ENCODE results near the gene PTPRQ.

Gene PTPRQ

DNA sequence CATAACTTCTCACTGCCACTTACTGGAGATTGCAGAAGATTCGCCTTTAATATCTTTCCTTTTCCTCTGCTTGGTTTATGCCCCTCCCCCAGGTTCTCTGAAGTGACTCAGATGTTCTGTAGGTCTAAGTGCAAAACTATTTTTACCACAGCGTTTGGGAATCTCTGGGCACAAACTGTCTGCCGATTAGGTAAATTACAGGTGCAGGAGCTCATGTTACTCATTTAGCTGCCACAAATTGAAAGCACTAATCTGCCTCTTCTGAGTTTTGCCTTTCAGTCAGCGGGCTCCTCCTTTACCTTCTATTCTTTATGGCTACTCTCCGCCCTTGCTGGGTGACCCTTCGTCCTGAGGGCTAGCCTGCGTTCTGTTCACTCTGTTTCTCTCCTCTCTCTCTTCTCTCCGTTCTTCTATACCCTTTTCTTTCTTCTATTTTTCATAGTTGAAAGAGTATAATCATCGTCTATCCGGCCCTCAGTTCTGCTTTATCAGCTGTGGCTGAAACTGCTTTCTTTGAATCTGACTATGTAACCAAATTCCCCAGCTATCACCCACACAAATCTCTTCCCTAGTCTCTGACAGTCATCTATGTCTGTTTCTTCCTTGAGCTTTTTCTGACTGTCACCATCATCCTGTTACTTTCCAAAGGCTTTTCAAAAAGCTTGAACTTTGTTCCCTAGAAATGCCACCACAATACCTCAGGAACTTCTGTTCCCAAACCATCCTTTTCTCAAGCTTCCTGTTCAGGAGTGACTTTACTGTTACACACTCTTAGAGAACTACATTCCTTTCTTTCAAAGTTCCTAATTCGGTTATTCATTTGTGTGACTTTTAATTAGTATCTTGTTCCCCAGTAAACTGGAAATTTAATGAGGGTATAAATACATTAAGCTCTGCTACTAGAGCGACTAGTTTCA, 259.1 kb downstream of the PTPRQ start:
- DNase-seq (ENCODE audit: low spot score), result peak; percentile 46

DNA sequence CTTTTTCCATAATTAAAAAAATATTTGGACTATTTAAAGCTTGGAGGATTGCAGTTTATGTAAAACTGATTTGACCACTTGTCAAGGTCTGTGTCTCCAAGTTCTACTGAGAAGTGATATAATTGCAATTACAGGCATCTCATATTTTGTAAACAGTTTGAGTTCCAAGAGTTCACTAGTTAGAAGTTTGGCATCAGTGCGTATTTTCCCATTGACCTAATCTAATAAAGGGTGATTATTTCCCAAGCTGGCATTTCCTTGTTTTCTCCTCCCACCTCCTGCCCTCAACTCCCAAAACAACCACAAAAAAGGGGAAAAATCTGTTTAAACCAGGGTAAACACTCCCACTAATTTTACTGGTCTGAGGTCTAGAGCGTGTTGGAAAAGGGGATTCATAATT, 260.4 kb downstream of the PTPRQ start:
- no peak for DNase-seq (ENCODE audit: low spot score)

DNA sequence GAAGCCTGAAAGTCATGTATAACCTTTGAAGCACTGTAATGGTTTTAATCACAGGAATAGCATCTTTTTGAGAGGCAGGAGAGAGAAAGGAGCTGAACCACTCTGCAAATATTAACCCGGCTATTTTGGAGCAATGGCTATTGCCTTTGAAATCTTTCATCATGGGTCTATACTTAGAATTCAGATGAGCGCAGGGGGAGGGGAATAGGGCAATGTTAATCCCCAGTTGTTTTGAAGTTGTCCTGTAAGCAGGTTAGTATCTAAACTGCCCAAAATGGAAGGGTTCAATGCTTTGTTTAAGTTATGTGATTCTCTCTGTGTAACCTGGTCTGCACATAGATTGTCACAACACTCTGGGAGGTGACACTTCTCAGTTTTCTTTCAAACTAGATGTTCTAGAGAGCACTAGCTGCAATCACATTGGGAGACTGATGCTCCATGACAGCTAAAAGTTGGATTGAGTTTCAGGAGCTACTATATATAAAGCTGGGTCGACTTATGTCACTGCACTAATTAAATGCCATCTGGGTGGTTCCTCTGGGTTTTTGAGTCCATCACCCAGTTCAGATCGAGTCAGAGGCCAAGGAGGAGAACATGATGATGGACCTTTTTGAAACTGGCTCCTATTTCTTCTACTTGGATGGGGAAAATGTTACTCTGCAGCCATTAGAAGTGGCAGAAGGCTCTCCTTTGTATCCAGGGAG, 263.2 kb downstream of the PTPRQ start, which contains the start of gene MYF6:
Gene MYF6, plus strand, starts transcription at position 509 of the 704 bp plus-strand sequence. Its CDS starts 86 bp downstream, at position 595.
- no peak for DNase-seq (ENCODE audit: low spot score)

DNA sequence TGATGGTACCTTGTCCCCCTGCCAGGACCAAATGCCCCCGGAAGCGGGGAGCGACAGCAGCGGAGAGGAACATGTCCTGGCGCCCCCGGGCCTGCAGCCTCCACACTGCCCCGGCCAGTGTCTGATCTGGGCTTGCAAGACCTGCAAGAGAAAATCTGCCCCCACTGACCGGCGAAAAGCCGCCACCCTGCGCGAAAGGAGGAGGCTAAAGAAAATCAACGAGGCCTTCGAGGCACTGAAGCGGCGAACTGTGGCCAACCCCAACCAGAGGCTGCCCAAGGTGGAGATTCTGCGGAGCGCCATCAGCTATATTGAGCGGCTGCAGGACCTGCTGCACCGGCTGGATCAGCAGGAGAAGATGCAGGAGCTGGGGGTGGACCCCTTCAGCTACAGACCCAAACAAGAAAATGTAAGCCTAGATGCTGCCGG, 263.8 kb downstream of the PTPRQ start:
- DNase-seq (ENCODE audit: low spot score), result no peak

DNA sequence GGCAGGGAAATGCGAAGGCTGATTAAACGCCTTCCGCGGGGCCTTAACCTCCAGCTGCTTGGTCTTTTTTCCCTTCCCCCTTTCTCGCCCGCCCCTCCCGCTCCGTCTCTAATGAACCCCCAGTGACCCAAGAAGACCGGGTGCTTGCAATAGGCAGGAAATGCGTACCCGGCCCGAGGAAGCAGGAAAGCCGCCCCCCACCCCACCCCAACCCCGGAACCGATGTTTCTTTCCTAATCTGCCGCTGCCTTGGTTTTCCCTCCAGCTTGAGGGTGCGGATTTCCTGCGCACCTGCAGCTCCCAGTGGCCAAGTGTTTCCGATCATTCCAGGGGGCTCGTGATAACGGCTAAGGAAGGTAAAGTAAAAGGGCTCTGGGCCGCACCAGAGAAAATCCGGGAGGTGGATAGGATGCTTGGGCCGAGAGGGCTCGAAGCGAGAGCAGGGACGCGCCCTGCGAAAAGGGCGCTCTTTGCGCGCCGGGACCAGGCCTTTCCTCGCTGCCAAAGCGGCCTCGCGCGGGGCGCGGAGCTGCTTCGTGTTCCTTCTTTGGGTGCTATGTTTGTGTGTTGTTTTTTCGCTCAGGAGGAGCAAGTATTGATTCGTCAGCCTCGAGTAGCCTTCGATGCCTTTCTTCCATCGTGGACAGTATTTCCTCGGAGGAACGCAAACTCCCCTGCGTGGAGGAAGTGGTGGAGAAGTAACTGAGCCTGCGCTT, 264.4 kb downstream of the PTPRQ start:
- DNase-seq (ENCODE audit: low spot score), result no peak

DNA sequence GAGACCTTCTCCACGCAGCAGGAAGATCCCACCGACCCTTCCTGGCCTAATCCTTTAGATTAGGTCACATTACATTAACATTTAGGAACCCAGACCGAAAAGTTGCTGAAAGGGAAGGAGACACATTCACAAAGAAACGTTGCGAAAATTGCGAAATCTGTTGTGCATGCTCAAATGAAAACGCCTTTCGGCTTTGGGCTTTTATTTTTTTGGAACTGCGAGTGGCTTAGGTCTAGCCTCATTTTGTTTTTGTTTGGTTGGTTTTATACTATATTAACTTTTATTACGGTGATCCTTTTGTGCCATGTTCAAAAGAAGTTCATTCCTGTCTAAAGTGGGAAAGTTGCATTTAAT, 264.9 kb downstream of the PTPRQ start:
- DNase-seq (ENCODE audit: low spot score), result no peak

DNA sequence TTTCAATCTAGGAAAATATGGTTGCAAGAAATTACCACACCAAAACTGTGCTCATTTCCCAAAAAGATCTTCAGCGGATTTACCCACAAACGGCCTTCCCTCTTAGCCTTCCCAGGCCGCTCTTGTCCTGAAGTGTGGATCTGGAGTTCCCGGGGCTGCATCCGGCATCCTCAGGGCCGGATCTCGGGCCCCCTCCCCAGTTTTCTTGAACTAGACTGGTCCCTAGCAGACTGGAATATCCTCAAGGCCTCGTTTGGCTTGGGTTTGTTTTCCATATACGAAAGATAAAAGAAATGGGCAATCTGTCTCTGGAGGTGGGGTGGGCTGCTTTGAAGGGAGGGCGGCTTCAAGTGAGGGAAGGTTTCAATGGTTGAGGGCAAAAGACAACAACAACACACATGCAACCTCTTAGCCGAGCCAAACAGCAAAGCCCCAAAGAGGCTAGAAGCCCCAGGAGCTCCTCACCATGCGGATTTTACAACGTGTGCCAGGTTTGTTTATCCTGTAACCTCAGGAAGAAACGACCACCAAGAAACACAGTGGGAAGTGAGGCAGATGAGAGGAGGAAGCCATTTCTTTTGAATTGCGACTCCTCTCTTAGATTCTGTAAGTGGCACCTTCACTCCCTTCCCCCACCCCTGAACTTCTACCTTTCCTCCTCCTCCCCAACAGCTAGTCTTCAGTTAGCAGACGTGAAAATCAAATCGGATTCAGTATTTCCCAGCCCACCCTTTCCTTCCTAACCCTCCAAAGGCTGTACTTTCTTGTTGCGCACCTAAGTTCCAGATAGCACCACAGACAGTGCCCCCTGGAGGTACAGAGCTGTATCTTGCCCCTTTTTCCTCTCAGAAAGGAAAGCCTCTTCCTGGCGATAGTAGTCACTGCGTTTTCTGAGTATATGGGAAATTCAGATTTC, 266.0 kb downstream of the PTPRQ start:
- no peak for DNase-seq (ENCODE audit: low spot score)

DNA sequence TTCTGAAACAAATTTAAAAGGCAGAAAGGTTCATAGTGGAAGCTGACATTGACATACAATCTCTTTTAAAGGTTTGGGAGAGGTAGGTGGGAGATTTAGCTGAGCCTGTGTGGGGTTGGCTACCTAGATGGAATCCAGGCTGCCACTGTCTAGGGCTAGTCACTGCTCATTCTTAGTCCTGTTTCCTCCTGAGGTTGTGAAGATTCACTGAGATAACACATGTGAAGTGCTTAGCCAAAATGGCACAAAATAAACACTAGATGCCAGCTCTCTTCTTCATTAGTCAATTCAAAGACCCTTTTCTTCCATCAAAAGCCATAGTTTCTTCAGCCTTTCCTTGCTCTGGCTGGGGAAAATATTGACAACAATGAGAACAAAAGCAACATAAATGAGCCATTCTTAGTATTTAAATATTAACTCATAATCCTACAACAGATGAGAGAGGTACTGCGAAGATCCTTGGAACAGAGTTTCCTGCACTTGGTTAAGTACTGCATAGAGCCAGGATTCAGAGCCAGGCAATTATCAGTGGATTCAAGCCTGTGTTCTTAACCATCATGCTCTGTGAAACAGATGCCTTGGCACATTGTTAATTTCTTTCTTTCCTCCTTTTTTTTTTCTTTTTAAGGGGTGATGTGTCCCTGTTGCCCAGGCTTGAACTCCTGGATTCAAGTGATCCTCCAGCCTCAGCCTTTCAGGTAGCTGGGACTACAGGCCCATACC, 266.9 kb downstream of the PTPRQ start:
- no peak for DNase-seq (ENCODE audit: low spot score)

DNA sequence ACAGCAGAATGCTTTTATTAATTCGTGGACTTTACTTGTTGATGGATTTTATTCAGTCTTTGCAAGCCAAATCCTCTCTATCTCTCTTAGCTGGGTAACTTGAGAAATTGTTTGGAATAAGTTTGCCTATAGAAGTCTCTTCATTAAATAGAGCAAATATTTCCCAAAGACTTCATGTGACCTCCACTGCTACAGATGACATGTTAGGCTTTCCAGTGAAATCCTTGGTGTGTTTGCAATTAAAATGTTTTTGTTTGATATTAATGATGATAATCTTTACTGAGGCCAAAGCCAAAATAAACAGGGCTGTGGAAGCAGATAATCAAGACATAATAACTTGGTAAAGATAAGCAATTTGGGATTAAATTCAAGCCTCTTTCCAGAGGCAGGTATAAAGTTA, 267.8 kb downstream of the PTPRQ start:
- DNase-seq (ENCODE audit: low spot score), result no peak

DNA sequence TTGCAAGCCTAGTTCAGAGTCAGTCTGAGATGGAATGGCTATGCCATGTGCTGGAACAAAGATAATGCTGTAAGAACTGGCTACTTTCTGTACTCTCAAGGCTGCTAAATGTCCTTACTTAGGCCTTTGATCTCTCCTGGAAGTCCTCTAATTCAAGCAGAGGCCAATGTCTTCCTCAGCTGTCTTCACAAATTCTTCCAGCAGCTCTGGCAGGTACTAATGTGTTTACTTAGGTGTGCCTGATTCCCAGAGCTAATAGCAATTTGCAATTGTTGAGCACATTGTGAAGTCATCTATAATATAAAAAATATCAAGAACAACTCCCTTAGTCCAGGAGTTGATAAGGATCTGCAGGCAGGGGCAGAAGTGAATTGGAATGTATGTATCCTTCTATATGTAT, 268.8 kb downstream of the PTPRQ start:
- no peak for DNase-seq (ENCODE audit: low spot score)

DNA sequence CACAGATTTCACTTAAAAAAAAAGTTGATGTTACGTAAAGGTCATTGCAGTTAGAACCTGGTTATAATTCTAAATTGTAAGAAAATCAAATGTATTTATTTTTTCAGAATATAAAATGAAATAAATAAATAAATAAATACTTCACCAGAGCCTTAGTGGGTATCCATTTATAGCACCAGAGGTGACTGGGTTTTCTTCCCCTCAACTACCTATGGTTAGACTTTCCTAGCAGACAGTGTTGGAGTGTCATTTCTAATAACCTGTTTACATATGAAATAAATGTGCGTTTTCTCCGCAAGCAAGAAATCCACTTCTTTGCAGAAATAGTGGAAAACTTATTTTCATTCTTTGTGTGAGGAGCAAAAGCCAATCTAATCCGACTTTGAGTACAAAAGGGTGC, 269.4 kb downstream of the PTPRQ start:
- DNase-seq (ENCODE audit: low spot score), result no peak

DNA sequence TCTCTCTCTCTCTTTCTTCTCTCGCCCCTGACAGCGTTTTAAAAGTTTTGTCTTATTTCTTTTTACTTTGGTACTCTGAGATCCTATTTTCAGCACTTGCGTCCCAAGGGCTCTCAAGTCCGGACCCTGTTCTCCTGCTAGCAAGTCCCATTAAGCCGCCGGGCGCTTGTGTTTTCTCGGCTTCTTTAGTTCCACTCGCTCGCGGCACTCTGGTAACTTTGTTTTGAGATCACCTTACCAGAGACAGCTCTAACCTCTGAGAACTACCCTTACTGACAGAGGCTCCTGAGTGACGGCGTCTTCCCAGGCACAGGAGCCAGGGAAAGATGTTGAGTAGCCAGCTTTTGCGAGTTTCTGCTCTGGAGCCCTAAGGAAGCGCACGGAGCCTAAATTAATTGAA, 270.0 kb downstream of the PTPRQ start:
- DNase-seq (ENCODE audit: low spot score), result no peak

DNA sequence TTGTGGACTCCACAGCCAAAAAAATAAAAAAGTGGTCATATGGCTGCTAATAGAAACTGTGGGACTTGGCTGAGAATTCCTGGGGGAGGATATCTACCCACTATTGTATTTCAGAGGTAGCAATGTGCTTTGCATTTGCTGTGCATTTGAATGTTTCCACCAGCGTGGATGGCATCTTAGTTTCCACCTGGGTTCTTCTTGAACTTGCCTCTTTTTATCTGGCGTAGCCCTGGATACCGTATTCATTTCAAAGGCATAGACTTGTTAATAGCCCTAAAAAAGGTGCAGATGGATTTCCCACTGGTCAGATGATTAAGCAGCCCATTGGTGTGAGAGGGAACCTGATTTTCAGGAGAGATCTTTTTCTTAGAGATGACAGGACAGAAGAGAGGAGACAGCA, 270.8 kb downstream of the PTPRQ start:
- no peak for DNase-seq (ENCODE audit: low spot score)

DNA sequence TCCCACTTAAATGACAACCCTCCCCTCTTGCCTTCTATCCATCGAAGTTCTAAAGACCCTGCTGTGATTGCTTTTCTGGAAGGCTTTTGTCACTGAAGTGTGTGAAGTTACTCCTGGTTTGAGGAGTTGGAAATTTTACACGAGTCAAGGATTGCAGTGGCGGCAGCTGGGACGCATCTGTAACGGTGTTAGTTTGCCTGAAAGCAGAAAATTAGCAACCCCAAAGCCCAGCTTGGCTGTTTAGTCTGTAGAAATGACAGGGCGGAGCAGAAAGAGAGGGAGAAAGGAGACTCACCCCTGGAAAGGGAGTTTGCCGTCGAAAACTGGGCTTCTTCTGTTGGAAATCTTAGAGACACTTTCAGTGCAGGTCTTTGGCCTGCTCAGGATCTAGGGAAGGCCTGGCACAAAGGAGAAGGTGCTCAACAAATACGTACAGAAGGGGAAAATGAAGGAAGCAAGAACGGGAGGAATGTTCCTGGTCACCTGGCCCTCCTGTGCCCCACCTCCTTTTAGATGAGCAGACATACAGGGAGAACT, 271.7 kb downstream of the PTPRQ start:
- no peak for DNase-seq (ENCODE audit: low spot score)

DNA sequence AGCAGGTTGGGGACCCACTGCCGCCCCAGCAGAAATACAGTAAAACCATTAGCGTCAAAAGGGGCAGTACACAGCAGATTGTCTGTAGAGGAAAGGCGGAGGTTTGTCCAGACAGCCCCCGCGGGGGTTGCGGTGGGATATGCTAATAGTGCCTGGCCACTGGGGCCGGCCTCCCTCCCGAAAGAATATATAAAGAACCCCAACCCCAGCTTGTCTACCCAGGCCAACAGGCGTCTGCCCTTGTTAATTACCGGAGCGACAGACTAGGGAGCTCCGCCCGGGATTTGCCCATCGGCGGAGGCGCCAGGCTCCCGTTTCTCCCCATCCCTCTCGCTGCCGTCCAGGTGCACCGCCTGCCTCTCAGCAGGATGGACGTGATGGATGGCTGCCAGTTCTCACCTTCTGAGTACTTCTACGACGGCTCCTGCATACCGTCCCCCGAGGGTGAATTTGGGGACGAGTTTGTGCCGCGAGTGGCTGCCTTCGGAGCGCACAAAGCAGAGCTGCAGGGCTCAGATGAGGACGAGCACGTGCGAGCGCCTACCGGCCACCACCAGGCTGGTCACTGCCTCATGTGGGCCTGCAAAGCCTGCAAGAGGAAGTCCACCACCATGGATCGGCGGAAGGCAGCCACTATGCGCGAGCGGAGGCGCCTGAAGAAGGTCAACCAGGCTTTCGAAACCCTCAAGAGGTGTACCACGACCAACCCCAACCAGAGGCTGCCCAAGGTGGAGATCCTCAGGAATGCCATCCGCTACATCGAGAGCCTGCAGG, 272.8 kb downstream of the PTPRQ start, which contains the start of gene MYF5:
Gene MYF5, plus strand, starts transcription at position 217 of the 774 bp plus-strand sequence. Its CDS starts 152 bp downstream, at position 369.
- no peak for DNase-seq (ENCODE audit: low spot score)

DNA sequence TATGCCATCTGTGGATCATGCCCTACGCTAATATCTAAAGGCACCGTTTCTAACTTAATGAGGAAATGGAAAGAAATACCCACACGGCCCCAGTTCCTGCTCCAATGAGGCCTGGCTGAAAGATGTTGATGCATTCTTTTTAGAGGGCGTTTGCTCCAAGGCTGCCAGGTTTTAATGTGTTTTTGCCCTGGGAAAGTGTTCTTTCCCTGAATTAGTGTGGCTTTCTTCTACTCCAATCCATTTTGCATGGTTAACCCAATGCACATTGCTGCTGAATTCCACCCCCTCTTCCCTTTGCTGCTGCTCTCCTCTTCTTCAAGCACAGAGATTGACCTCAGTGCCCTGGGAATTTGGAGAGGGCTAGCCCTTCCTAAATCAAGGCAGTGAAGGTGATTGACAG, 273.8 kb downstream of the PTPRQ start:
- DNase-seq (ENCODE audit: low spot score), result no peak

DNA sequence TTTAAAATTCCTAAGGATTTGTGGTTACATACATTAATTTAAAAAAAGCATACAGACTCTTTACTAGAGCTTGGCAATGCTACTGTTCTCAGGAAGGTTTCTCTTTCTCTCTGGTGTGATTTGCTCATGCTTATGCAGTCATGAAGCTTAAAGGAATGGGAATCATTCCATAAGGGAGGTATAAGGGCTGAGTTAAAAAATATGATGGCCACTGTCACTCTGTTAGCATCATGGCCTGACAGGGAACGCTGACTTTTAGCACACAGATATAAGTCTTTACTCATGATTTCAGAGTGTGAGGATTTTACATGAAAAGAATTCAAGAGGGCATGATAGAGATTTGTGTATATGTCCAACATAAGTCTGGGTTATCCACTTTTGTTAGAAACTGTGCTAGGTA, 276.5 kb downstream of the PTPRQ start:
- no peak for DNase-seq (ENCODE audit: low spot score)

DNA sequence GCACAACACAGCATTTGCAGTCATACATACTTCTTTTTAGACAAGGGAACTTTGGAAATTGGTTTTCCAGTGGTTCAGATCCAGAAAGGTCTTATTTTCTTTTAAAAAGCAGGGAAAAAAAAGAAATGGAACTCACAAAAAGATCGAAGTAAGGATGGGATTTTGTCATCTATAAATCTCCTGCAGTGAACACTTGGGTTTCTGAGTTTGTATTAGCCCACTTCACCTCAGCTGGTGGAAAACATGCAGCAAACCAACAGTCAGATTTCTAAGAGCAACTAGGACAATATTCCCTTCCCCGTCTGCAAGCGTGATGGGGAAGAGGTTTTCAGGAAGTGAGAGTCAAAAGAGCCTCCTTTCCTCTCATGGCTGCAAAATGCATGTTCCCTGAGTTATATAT, 277.3 kb downstream of the PTPRQ start:
- DNase-seq (ENCODE audit: low spot score), result no peak

All from LoVo (cell line).